Purkinje cell (primary cell): ENCODE results near the gene MDM2. TPM values are rescaled to one million over a fixed set of nuclear protein-coding genes. Genes with fewer than 3 reads are reported as not detected.

Experiments
- polyA plus RNA-seq: library from polyadenylated mRNA; unstranded; fragments of >200 nt; fragmentation: Nextera tagmentation; gene quantifications from 2 replicates; pipeline ENCODE4 v1.2.1, GENCODE V29; 2014

The MDM2 gene
- polyA plus RNA-seq: 36.8 and 57.4 TPM in 2 replicates

GRCh38 chr12:68807576-68808387, at the start of gene MDM2:
Gene MDM2, plus strand, starts transcription at chr12:68808177. Its CDS starts 301 bp downstream, at chr12:68808478.

Other genes with a start within 250 kb of the MDM2 start
- gene RAP1B, start 197.3 kb upstream of the MDM2 start, polyA plus RNA-seq: 131 and 185 TPM in 2 replicates
- 7.4 and 10.0 TPM in 2 replicates for gene NUP107, start 121.2 kb upstream of the MDM2 start, polyA plus RNA-seq
- 9.7 and 16.7 TPM in 2 replicates for gene SLC35E3, start 62.0 kb upstream of the MDM2 start, polyA plus RNA-seq
- 0.19 TPM in 1 of 2 replicates, not detected in the other for gene CPM, start 125.0 kb downstream of the MDM2 start, polyA plus RNA-seq